Activated naive CD4-positive, alpha-beta T cell (primary cell): ENCODE data around the gene SQSTM1.

Source experiments
- DNase-seq, 4 experiments: peaks; one replicate each; lab custom pipeline; 2025; lab: John Stamatoyannopoulos, UW

SQSTM1 gene

DNA sequence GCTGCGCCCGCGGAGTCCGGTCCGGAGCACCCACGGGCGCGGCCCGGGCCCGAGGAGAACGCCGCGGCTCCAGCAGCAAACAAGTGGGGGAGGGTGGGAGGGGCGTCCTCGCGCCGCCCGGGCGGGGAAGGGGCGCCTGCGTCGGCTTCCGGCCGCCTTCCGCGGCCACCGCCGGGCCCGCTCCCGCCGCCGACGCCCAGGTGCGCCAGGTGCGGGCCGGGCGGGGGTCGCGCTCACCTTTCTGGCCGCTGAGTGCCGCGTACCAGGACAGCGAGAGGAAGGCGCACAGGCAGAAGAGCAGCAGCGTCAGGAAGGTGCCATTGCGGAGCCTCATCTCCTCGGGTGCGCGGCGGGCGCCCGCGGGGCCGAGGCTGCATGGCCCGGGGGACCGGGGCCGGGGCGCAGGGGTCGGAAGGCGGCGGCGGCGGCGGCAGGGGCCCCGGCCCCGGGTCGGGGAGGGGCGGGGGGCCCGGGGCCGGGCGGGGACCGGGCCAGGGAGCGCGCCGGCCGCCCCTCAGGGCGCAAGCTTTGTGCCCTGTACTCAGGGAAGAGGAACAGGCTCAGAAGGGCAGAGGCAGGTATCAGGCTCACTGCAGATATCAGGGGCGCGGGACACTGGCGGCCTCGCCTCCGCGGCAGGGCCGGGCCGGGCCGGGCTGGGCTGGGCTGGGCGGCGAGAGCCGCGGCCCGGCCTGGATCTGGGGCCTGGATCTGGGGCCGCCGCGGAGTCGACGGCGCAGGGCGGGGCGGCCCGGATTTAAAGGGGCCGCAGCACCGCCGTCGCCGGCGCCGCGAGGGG is 14.3 kb upstream of the SQSTM1 start, which contains the start of gene MGAT4B:
TSS of gene MGAT4B (minus strand) at position 617 of the 799 bp plus-strand sequence. CDS start at position 334, 283 bp downstream.
- peak in 1 of 4 experiments; percentile 37 for DNase-seq

GRCh38 chr5:179812135-179812825 is 8.4 kb upstream of the SQSTM1 start:
- DNase-seq, result no peak

DNA sequence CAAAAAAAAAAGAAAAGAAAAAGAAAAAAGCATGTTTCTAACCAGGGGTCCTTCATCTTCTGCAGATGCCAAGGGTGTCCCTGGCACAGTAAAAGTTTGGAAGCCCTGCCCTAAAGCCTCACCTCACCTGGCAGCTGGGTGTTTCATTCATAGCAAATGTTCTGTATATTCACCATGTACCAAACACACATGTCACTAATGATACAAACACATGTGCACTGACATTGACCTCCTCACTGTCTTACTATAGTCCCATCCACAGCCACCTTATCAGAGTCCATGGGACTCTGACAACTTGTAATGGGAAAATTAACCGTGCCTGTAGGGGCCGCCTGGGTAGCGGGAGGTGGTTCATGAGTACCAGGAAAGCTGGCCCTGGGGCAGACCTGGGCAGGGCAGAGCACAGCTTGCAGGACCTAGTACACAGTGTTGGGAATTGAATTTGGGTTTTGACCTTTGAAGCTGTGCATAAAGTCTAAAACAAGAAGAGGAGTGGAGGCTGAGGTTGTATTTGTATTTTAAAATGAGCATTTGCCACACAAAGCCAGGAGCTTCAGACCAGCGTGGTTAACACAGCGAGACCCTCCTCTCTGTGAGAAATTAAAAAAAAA is 7.6 kb upstream of the SQSTM1 start:
- no peak for DNase-seq

- DNase-seq, result no peak
Observed at GRCh38 chr5:179814090-179814489, 6.6 kb upstream of the SQSTM1 start.

DNA sequence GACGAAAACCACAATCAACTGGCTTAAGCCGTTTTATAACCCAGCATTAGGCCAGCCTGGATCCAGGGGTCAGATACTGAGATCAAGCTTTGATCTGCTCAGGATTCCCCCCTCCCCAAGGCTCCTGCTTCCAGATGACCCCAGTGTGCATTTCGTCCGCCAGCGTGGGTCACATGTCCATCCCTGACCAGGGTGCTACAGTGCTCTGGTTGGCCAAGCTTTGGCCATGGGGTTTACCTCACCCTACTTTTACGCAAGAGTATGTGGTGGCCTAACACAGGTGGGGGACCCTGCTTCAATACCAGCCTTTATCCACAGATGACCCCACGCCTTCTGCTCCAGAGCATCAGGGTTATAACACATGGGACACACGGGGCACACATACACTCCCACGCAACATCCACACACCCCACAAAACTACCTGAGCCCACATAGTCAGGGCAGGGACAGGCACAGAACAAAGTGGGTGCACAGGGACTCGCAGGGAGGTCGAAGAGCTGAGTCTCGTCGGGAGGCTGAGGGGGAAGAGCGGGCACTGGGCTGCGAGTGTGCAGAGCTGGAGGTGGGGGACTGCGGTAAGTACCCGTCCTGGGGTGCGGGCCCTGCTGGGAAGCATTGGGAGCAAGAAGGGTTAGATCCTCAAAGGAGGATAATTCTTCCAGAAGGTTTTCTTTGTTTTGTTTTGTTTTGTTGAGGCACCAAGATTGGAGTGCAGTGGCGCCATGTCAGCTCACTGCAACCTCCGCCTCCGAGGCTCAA is 5.0 kb upstream of the SQSTM1 start:
- no peak for DNase-seq

DNA sequence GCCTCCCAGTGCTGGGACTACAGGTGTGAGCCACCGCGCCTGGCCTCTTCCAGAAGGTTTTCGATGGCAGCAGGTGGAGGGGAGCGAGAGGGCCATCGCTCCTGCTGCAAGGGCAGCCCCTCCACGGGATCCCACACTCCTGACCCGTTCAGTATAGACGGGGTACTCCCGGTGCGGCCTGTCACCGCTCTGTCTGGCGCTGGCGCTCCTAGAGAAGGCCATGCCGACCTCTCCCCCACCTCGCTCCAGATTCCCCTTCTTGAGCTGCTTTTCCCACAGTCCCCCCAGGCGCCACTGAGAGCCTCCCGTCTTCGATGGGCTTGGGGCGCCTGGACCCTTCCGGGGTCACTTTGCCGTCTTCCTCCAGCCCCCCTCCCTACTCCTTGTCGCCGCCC is 4.3 kb upstream of the SQSTM1 start:
- no peak for DNase-seq

GRCh38 chr5:179816796-179817469 is 3.8 kb upstream of the SQSTM1 start:
- no peak for DNase-seq

DNA sequence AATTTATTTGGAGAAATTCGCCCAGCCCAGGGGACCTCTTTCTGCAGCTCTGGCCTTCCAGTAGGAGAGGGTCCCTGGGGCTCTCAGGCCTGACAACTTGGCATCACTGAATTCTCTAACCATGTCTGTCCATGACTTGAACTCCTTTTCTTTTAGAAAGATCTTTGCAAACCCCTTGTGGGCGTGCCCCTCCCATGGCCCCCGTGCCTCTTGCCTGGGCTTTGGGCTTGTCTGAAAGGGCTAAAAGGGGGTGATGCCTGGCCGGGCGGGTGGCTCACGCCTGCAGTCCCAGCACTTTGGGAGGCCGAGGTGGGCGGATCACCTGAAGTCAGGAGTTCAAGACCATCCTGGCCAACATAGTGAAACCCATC is 3.2 kb upstream of the SQSTM1 start:
- no peak for DNase-seq

DNA sequence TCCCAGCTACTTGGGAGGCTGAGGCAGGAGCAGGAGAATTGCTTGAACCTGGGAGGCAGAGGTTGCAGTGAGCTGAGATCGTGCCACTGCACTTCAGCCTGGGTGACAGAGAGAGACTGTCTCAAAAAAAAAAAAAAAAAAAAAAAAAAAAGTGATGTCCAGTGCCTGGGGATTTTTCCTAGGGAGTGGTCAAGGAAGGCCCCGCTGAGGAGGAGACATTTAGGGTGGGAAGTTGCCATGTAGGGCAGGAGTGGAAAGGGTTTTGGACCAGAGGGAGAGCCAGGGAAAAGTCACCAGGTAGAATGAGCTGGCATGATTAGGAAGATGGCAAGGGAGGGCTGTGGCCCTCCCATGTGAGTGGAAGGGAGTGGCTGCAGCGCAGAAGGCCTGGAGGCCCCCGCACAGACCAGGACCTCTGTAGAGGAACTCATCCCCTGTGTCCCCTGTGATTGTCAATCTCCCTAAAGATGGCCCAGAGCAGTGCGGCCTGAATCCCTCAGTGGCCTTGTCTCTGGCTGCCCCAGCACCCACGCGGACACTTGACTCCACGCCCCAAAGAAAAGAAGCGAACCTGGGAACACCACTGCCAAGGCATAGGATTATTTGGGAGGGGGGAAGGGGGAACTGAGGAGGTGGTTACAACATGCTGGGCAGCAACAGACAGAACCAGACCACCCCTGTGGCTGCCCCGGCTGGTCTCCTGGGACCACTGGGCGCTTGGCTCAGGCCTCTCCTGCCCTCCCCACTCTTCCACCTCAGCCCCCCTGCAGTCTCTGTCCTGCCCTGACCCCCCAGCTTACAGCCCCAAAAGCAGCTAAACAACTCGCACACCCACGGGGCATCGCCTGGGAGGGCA is 2.6 kb upstream of the SQSTM1 start:
- DNase-seq, result no peak

DNA sequence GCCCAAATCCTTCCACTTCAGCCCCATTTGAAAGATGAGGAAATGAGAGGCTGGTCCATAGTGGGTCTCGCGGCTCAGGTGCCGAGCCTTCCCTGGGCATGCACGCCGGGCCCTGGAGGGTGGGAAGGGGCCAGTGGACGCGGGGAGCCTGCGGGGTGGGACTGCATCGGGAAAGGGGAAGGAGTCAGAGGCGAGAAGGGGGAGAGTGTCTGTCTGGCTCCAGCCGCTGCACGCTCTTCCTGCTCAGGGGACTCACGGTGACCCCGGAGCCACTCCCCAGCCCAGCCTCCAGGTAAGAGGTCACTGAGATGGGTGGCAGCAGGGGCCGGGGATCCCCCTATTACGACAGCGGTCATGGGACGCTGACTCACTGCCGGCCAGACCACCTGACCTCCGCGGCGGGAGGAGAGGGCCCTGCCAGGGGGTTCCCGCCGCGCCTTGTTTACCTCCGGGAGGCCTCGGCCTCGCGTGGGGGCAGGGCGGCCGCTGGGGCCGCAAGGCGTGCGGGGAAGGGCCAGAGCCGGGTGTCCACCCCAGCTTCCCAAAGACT is 1.9 kb upstream of the SQSTM1 start:
- DNase-seq, result peak in 3 of 4 experiments; percentile 39 to 60 (median 59)

- no peak for DNase-seq
Observed at GRCh38 chr5:179819296-179820126, 1.2 kb upstream of the SQSTM1 start.

DNA sequence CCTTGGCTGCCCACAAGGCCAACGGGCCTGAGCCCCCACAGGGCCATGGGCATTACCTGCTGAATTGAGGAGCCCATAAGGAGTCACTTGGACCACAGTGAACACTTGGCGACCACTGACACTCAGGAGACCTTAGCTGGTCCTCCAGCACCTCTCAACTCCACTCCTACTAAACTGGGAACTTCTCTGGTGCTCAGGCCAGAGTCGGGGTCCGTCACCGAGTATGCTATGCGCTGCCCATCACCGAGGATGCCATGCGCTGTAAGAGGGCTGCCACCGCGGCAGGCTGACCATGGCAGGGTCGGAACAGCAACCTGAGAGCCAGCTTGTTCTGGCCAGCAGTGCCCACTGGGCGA is 600 bp upstream of the SQSTM1 start:
- DNase-seq, result no peak

GRCh38 chr5:179821298-179822058 is 773 bp downstream of the SQSTM1 start:
- DNase-seq, result peak in 3 of 4 experiments; percentile 51 to 76 (median 69)

DNA sequence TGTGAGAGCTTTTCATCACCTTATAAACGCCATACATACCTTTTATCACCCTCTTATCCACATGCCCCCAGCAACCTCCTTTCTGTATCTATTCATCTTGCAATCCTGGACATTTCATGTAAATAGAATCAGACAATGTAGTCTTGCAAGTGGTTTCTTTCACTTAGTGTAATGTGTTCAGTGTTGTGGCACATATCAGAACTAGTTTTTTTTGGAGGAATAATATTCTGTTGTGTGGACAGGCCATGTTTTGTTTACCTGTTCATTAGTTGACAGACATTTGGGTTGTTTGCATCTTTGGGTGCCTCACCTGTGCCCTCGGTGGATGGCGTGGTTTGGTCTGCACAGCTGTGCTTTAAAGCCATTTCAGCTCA is 1.3 kb downstream of the SQSTM1 start:
- no peak for DNase-seq

DNA sequence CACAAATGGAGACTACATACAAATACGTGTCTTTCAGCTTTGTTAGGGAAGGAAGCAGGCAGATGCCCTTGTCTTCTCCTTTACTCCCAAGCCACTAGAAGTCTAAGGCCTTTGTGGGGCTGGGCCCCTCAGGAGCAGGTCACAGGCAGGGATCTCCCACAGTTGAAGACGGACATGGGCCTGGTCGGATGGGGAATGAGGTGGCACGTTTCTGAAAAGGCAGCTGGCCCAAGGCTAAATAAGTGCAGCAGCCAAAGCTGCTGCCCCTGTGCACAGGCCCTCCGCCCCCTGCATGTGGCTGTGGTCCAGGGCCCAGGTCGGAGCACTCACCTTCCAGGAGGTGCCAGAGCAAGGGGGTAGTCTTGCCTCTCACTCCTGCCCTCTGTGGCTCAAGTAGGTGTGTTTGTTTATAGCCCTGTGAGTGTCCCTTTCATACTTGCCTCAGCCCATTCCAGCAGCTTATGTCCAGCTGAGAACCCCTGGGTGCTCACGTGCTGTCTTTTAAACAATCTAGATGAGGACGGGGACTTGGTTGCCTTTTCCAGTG is 1.8 kb downstream of the SQSTM1 start:
- DNase-seq, result no peak

DNA sequence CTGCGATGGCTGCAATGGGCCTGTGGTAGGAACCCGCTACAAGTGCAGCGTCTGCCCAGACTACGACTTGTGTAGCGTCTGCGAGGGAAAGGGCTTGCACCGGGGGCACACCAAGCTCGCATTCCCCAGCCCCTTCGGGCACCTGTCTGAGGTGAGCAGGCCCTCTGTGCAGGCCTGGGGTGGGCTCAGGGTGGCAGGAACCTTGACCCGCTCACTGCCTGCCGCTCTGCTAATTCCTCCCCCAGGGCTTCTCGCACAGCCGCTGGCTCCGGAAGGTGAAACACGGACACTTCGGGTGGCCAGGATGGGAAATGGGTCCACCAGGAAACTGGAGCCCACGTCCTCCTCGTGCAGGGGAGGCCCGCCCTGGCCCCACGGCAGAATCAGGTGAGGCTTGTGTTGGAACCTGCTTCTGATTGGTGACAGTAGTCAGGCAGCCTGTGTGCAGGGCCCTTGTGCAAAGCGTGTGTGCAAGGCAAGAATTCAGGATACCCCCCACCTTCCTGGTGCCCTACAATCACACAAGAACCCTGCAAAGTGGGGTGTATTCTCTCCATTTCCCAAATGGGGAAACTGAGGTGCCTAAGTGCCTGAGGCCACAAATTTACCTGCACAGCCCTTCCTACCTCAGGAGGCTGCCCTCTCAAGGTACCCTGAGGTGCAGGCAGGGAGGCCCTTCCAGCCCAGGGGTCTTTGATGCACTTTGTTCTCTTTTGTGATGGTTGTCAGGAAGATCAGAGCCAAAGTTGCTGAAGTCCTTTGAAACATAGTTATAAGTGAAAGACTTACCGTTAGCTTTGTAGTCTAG is 3.4 kb downstream of the SQSTM1 start:
- no peak for DNase-seq

DNA sequence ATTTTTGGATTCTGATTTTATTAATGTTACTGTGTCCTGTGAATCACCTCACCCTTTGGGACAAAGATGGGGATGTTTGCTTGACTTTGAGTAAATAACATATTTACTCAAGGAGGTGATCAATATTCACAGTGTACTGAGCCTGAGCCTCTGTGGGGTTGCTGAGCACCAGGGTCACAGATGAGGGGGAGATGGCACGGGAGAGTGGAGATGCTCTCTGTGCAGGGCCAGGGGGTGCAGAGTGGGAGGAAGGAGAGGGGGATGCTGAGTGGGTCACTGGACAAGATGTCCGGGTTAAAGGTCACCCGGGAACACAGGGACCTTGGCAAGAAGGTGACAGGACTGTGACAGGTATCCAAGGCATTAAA is 4.0 kb downstream of the SQSTM1 start:
- no peak for DNase-seq

- DNase-seq, result no peak
Observed at GRCh38 chr5:179825655-179826182, 5.0 kb downstream of the SQSTM1 start.
